Peyer's patch (tissue), 4 donors: Measurements from ENCODE around the gene DEPDC1.

Experiments
- POLR2A ChIP-seq, 2 donors: fragments of 450-650 bp; IDR thresholded peaks; one replicate each; pipeline ENCODE4 v1.5.1; 2017; ENCODE audit warnings: antibody characterized with exemption in 2 of 2, mild to moderate bottlenecking in 2 of 2, moderate library complexity in 2 of 2
- TF ChIP-seq, protein P1 (sequence below), 6 experiments: fragments of 450-650 bp in 4 of 6; fragments of 200-600 bp in 2 of 6; sonication (generic) in 1 of 6; IDR thresholded peaks; one replicate each; pipeline ENCODE4 v1.5.1; 2017 to 2019; ENCODE audit warnings: antibody characterized with exemption in 6 of 6, mild to moderate bottlenecking in 3 of 6, moderate library complexity in 1 of 6

DNA sequence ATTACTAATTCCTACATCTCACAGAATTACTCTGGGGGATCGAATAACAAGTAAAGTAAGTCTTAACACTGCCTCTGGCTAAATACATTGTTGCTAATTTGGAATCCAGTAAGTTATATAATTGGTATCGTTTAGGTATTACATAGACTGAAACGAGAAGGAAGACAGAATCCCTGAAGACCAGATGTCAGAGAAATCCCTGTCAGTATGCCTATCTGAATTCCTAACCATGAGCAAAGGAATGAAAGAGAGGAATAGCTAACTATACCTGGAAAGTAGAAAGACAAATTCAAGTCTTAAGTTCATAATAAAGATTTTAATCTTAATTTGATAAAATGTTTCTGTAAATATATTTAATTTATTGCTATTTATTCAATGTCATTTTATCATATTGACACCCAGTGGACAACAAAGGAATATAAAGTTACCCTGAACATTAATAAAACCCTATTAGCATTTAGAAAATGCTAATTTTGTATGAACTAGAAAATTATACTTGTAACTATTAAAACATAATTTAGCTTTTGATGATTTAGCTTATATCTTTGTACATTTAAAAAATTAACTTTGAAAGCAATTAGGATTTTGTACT, 11.4 kb downstream of the DEPDC1 start:
- TF ChIP-seq, protein P1, sequence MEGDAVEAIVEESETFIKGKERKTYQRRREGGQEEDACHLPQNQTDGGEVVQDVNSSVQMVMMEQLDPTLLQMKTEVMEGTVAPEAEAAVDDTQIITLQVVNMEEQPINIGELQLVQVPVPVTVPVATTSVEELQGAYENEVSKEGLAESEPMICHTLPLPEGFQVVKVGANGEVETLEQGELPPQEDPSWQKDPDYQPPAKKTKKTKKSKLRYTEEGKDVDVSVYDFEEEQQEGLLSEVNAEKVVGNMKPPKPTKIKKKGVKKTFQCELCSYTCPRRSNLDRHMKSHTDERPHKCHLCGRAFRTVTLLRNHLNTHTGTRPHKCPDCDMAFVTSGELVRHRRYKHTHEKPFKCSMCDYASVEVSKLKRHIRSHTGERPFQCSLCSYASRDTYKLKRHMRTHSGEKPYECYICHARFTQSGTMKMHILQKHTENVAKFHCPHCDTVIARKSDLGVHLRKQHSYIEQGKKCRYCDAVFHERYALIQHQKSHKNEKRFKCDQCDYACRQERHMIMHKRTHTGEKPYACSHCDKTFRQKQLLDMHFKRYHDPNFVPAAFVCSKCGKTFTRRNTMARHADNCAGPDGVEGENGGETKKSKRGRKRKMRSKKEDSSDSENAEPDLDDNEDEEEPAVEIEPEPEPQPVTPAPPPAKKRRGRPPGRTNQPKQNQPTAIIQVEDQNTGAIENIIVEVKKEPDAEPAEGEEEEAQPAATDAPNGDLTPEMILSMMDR (IDR thresholded peaks at IDR 0.05): no peak
- TF ChIP-seq POLR2A (IDR thresholded peaks at IDR 0.05): no peak
